Breast epithelium (tissue), 4 donors: ENCODE results near the gene PIGT. TPM values are rescaled to one million over a fixed set of nuclear protein-coding genes. Genes with fewer than 3 reads are reported as not detected.
A peak's percentile ranks its signal among the peaks of the same experiment; 100 is the strongest.

ENCODE experiments used
- DNase-seq, 2 donors: peaks; one replicate each; pipeline ENCODE4 v3.0.0-alpha.2; 2019; ENCODE audit warnings: low spot score in 2 of 2
- H3K27ac ChIP-seq, 2 donors: fragments of 200-600 bp; sonication (generic) in 1 of 2; one replicate each; pipeline ENCODE4 v1.5.1; 2016 to 2019; ENCODE audit warnings: mild to moderate bottlenecking in 1 of 2
- H3K27me3 ChIP-seq, 2 donors: fragments of 200-600 bp; sonication (generic) in 1 of 2; one replicate each; pipeline versions ENCODE4 v1.5.1 to v1.6.0; 2017 to 2019; ENCODE audit warnings: control low read depth in 1 of 2, mild to moderate bottlenecking in 1 of 2
- H3K36me3 ChIP-seq: fragments of 200-600 bp; one replicate; pipeline ENCODE4 v1.5.1; 2019
- H3K4me1 ChIP-seq, 2 donors: fragments of 200-600 bp; sonication (generic); one replicate each; pipeline ENCODE4 v1.5.1; 2016 to 2019; ENCODE audit warnings: control low read depth in 1 of 2
- H3K4me3 ChIP-seq, 3 donors: fragments of 200-600 bp; sonication (generic); 1 replicate in 2 of 3; 2 replicates in 1 of 3; pipeline ENCODE4 v1.5.1; 2016 to 2019; ENCODE audit warnings: mild to moderate bottlenecking in 3 of 3, moderate library complexity in 2 of 3
- H3K9me3 ChIP-seq, 2 donors: fragments of 200-600 bp; sonication (generic) in 1 of 2; one replicate each; pipeline ENCODE4 v1.5.1; 2016 to 2019; ENCODE audit warnings: control low read depth in 1 of 2
- POLR2A ChIP-seq: fragments of 450-650 bp; IDR thresholded peaks from one replicate; pipeline ENCODE4 v1.6.1; 2016; ENCODE audit warnings: antibody characterized with exemption, mild to moderate bottlenecking, moderate library complexity
- POLR2AphosphoS5 ChIP-seq, 3 donors: sonication (generic); formaldehyde crosslinking; IDR thresholded peaks; one replicate each; pipeline ENCODE4 v1.6.1; 2017; ENCODE audit warnings: antibody characterized with exemption in 3 of 3
- intact Hi-C: fragments of 100-400 bp; cut with DNase I; formaldehyde crosslinking; loops from one replicate; pipeline ENCODE4 v1.15.1; 2023; ENCODE audit warnings: low total_unique reads
- total RNA-seq, 3 donors: library from RNA; depleted of rRNA; stranded (reverse); fragments of >200 nt; gene quantifications; one replicate each; pipeline ENCODE4 v1.1.0, GENCODE V29; 2016
- TF ChIP-seq, protein P1 (sequence below), 3 donors: fragments of 450-650 bp; IDR thresholded peaks; one replicate each; pipeline ENCODE4 v1.5.1; 2016 to 2017; ENCODE audit warnings: antibody characterized with exemption in 3 of 3, mild to moderate bottlenecking in 3 of 3, moderate library complexity in 3 of 3

Gene PIGT
- total RNA-seq, 3 donors from 2014 or later = 74.1 to 103 (median 76.7) TPM

DNA sequence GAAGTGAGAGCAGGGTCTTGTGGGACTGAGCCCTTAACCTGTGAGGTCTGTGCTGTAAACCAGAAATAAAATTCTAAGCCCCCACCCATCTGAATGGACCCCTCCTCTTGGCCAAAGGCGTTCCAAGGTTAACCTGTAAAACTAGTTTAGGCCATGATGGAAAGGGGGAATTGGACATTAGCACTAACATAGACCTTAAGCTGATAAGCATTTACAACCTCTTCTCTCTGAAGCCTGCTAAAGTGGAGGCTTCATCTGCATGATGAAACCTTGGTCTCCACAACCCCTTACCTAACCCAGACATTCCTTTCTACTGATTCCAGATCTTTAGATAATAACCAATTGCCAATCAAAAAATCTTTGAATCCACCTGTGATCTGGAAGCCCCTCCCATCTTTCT, 25.8 kb downstream of the PIGT start:
- Histone ChIP-seq H3K4me3 (no peak overlapping the region), H3K4me1 (no peaks in the 10 kb centered on the region), H3K9me3 (no peaks in the 10 kb centered on the region), H3K27ac (no peak overlapping the region), H3K27me3 (no peaks in the 10 kb centered on the region), H3K36me3 (no peaks in the 10 kb centered on the region)
- no peak for DNase-seq
- no peak for TF ChIP-seq POLR2AphosphoS5 (IDR thresholded peaks at IDR 0.05)
- TF ChIP-seq POLR2A = no peak
- TF ChIP-seq, protein P1, sequence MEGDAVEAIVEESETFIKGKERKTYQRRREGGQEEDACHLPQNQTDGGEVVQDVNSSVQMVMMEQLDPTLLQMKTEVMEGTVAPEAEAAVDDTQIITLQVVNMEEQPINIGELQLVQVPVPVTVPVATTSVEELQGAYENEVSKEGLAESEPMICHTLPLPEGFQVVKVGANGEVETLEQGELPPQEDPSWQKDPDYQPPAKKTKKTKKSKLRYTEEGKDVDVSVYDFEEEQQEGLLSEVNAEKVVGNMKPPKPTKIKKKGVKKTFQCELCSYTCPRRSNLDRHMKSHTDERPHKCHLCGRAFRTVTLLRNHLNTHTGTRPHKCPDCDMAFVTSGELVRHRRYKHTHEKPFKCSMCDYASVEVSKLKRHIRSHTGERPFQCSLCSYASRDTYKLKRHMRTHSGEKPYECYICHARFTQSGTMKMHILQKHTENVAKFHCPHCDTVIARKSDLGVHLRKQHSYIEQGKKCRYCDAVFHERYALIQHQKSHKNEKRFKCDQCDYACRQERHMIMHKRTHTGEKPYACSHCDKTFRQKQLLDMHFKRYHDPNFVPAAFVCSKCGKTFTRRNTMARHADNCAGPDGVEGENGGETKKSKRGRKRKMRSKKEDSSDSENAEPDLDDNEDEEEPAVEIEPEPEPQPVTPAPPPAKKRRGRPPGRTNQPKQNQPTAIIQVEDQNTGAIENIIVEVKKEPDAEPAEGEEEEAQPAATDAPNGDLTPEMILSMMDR (IDR thresholded peaks at IDR 0.05) = no peak
- intact Hi-C loops = no loop called here

DNA sequence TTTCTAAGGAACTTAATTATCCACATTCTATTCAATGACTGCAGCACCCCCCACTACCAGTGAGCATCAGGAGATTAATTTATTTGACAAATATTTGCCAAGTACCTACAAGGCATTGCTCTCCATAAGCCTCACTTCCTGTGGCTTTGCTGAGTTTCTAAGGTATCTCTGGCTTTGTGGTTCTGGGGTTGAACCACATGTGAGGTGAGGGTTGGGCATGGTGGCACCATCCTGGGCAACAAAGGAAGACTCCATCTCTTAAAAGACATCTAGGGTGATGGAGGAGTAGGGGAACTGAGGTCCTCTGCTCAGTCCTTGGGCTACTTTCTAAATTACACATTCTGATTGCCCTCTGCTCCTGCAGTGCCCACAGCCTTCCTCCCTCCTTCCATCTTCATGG, 28.1 kb downstream of the PIGT start:
- Histone ChIP-seq H3K4me3 (no peak overlapping the region), H3K4me1 (no peaks in the 10 kb centered on the region), H3K36me3 (no peaks in the 10 kb centered on the region), H3K27me3 (no peaks in the 10 kb centered on the region), H3K9me3 (no peaks in the 10 kb centered on the region), H3K27ac (no peak overlapping the region)
- TF ChIP-seq POLR2AphosphoS5 (IDR thresholded peaks at IDR 0.05) = no peak
- intact Hi-C loops = no loop called here
- no peak for DNase-seq

DNA sequence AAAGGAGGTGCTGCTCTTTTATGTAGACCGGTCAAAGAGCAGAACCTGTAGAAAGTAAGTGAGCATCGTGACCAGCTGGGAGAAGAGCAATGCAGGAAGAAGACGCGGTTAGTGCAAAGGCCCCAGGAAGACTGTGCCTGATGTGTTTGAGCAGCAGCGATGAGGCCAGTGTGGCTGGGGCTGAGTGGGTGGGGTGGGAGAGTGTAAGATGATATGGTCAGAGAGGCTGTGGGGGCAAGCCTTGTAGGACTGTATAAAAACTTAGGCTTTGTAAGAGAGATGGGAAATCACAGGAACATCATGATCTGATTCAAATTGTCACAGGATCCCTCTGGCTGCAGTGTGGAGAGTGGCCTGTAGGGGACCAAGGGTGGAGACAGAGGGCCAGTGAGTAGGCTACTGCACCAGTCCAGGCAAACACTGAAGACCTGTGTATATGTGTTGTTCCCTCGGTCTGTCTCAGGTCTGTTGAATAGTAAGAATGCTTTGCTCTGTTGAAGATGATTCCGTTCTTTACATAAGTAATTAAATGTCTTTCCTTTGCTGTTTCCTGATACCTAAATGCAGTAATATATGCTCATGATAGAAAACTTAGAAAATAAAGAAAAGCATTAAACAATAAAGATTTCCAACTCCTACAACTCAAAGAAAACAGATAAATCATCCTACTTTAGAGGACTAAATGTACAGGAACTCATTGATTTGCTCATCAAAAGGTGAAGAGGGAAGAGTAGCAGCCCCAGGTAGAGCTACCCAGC, 30.0 kb downstream of the PIGT start:
- Histone ChIP-seq H3K9me3 (no peaks in the 10 kb centered on the region), H3K36me3 (no peaks in the 10 kb centered on the region), H3K4me3 (no peak overlapping the region), H3K27me3 (no peaks in the 10 kb centered on the region), H3K4me1 (no peaks in the 10 kb centered on the region), H3K27ac (no peak overlapping the region)
- TF ChIP-seq POLR2AphosphoS5 (IDR thresholded peaks at IDR 0.05) (no peak), POLR2A (no peak)
- TF ChIP-seq, protein P1 (IDR thresholded peaks at IDR 0.05) = peak in 1 of 3 donors; percentile 16
- intact Hi-C loops = loop anchor here (5.0 kb wide), 1 partner anchor 124 kb away; no protein-coding TSS in a partner anchor
- no peak for DNase-seq

DNA sequence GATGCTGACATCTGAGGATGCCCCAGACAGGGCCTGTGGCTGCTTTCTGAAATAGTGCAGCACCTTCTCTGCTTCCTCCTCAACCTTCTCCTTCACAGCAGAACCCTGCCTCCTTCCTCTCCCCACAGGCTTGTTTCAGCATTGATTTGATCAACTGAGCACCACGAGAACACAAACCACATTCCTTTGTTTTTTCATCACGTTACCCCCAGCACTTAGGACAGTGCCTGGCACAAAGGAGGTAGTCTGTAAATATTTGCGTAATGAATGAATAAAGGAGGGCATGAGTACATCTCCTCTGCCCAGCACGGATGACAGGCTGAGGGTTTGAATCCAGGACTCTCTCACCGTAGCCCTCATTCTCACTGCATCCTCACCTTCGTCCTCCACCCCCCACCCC, 32.3 kb downstream of the PIGT start:
- Histone ChIP-seq H3K9me3 (no peaks in the 10 kb centered on the region), H3K27ac (no peak overlapping the region), H3K4me3 (no peak overlapping the region), H3K27me3 (no peaks in the 10 kb centered on the region), H3K4me1 (no peaks in the 10 kb centered on the region), H3K36me3 (no peaks in the 10 kb centered on the region)
- TF ChIP-seq POLR2A = no peak
- TF ChIP-seq, protein P1 (IDR thresholded peaks at IDR 0.05) = no peak
- no peak for TF ChIP-seq POLR2AphosphoS5 (IDR thresholded peaks at IDR 0.05)
- intact Hi-C loops = loop anchor here (5.0 kb wide), 1 partner anchor 126 kb away; no protein-coding TSS in a partner anchor
- DNase-seq = no peak

DNA sequence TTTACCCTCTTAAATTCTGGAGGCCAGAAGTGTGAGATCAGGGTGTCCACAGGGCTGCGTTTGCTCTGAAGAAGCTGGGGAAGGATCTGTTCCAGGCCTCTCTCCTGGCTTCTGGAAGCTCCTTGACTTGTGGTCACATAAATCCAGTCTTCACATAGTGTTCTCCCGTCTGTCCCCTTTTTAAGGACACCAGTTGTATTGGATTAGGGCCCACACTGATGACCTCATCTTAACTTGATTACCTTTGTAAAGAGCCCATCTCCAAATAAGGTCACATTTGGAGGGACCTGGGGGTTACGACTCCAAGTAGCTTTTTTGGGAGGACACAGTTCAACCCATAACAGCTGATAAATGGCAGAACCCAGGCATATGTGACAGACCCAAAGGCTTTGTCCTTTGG, 33.6 kb downstream of the PIGT start:
- H3K4me1 ChIP-seq = no peaks in the 10 kb centered on the region
- H3K4me3 ChIP-seq = no peak overlapping the region
- no peak for DNase-seq
- H3K27ac ChIP-seq = peak overlapping the region in 1 of 2 donors; percentile 38
- no peaks in the 10 kb centered on the region for H3K9me3 ChIP-seq
- no peaks in the 10 kb centered on the region for H3K27me3 ChIP-seq
- H3K36me3 ChIP-seq = no peaks in the 10 kb centered on the region
- intact Hi-C loops = loop anchor here (5.0 kb wide), 1 partner anchor 127 kb away; no protein-coding TSS in a partner anchor
- no peak for TF ChIP-seq POLR2AphosphoS5 (IDR thresholded peaks at IDR 0.05)
- TF ChIP-seq, protein P1 (IDR thresholded peaks at IDR 0.05) = no peak
- no peak for TF ChIP-seq POLR2A
